DMS79 treated with DMSO at 0.1 percent for 48 hours (cell line): Measurements from ENCODE around the gene MAGI3.
"Not testable (repeated sequence)": the region's sequence is repeated elsewhere in the genome, so short reads cannot be mapped to it uniquely, and the experiment has no call there.

Experiments used
- DNase-seq: peaks from one replicate; lab custom pipeline; 2025; lab: John Stamatoyannopoulos, UW

Gene MAGI3

GRCh38 chr1:113515498-113515897 is 125.2 kb downstream of the MAGI3 start:
- no peak for DNase-seq

- DNase-seq, result no peak
Measured at GRCh38 chr1:113517346-113517745, 127.0 kb downstream of the MAGI3 start.

- no peak for DNase-seq
Measured at GRCh38 chr1:113517983-113518382, 127.7 kb downstream of the MAGI3 start.

GRCh38 chr1:113519556-113519955 is 129.2 kb downstream of the MAGI3 start:
- no peak for DNase-seq

GRCh38 chr1:113530021-113530420 is 139.7 kb downstream of the MAGI3 start:
- no peak for DNase-seq

- DNase-seq, result no peak
Measured at GRCh38 chr1:113531321-113531720, 141.0 kb downstream of the MAGI3 start.

GRCh38 chr1:113533061-113533460 is 142.7 kb downstream of the MAGI3 start:
- DNase-seq, result no peak

- no peak for DNase-seq
Measured at GRCh38 chr1:113534130-113534817, 144.0 kb downstream of the MAGI3 start.

- DNase-seq, result no peak
Measured at GRCh38 chr1:113534875-113535274, 144.6 kb downstream of the MAGI3 start.

- no peak for DNase-seq
Measured at GRCh38 chr1:113536182-113536780, 146.0 kb downstream of the MAGI3 start.

- DNase-seq, result no peak
Measured at GRCh38 chr1:113538225-113538624, 147.9 kb downstream of the MAGI3 start.

- DNase-seq, result no peak
Measured at GRCh38 chr1:113540335-113540734, 150.0 kb downstream of the MAGI3 start.

GRCh38 chr1:113541106-113541505 is 150.8 kb downstream of the MAGI3 start:
- DNase-seq, result no peak

GRCh38 chr1:113542221-113542701 is 151.9 kb downstream of the MAGI3 start:
- DNase-seq, result no peak

- no peak for DNase-seq
Measured at GRCh38 chr1:113543110-113543509, 152.8 kb downstream of the MAGI3 start.

GRCh38 chr1:113545210-113545609 is 154.9 kb downstream of the MAGI3 start:
- no peak for DNase-seq

- no peak for DNase-seq
Measured at GRCh38 chr1:113545626-113546025, 155.3 kb downstream of the MAGI3 start.

- DNase-seq, result no peak
Measured at GRCh38 chr1:113551728-113552127, 161.4 kb downstream of the MAGI3 start.

GRCh38 chr1:113552244-113552643 is 161.9 kb downstream of the MAGI3 start:
- DNase-seq, result no peak

GRCh38 chr1:113557187-113557586 is 166.9 kb downstream of the MAGI3 start:
- no peak for DNase-seq

GRCh38 chr1:113565621-113566020 is 175.3 kb downstream of the MAGI3 start:
- no peak for DNase-seq

GRCh38 chr1:113567427-113567826 is 177.1 kb downstream of the MAGI3 start:
- no peak for DNase-seq

- DNase-seq, result not testable (repeated sequence)
Measured at GRCh38 chr1:113575744-113576260, 185.5 kb downstream of the MAGI3 start.

GRCh38 chr1:113576271-113576670 is 186.0 kb downstream of the MAGI3 start:
- DNase-seq, result no peak
